GM21737 (cell line): ENCODE results near the gene GNS.
"Not testable (repeated sequence)": the region's sequence is repeated elsewhere in the genome, so short reads cannot be mapped to it uniquely, and the experiment has no call there.

ENCODE experiments used
- ATAC-seq: cut with Tn5 transposase; IDR thresholded peaks from one replicate; pipeline ENCODE4 v1.9.1; 2021; ENCODE audit warnings: mild to moderate bottlenecking, moderate library complexity; ENCODE audit not compliant: unreplicated experiment

GNS gene

DNA sequence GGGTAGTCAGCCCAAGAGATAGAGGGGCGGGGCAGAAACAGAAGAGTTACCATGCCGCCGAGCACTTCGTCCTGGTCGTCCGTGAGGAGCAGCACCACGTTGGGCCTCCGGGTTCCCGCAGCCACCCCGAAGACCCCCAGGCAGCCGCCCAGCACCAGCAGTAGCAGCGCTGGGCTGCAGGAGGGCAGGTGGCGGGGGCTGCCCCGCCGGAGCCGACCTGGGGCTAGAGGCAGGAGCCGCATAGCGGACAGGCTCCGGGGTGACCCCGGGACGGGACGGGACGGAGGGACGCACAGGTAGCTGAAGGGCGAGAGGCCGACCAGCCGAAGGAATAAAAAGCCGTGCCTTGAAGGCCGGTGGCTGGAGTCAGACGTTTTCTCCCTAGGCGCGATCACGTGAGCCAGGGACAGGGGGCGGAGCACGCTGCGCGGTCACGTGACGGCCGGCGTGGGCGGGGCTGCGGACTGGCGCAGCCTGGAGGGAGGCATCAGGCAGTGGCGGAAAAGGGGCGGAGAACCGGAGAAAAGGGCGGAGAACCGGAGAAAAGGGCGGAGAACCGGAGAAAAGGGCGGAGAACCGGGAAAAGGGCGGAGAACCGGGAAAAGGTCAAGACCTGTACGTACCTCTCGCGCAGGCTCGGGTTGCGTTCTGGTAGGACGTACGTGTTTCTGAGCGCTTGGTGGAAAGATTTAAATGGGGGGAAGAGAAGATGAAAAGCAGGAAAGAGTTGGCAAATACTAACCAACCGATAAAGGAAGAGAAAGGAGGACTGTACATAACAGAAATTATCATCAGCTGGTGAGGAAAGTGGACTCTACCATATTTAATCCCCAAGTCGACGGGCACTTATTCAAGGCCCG is at the start of gene GNS:
Gene GNS (minus strand): TSS at position 372 of the 860 bp plus-strand sequence. CDS start 130 bp downstream, at position 242.
- peak; percentile 80 for ATAC-seq

DNA sequence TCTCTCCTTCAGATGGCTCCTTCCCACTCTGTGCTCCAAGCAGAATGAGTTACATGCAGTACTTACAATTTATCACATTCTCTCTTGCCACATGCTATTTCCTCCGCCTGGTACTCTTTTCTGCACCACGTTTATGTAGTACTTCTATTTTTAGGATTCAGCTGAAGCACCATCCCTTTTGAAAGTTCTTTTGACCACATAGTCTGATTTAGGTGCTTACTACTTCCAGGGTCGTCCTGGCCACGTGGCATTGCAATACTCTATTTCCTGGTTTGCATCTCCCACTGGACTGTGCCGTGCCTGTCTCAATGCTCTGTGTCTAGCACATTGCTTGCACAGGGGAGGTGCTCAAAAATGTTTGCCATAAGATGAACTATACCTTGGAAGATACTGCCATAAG is 48.9 kb upstream of the GNS start:
- peak; percentile 69 for ATAC-seq

DNA sequence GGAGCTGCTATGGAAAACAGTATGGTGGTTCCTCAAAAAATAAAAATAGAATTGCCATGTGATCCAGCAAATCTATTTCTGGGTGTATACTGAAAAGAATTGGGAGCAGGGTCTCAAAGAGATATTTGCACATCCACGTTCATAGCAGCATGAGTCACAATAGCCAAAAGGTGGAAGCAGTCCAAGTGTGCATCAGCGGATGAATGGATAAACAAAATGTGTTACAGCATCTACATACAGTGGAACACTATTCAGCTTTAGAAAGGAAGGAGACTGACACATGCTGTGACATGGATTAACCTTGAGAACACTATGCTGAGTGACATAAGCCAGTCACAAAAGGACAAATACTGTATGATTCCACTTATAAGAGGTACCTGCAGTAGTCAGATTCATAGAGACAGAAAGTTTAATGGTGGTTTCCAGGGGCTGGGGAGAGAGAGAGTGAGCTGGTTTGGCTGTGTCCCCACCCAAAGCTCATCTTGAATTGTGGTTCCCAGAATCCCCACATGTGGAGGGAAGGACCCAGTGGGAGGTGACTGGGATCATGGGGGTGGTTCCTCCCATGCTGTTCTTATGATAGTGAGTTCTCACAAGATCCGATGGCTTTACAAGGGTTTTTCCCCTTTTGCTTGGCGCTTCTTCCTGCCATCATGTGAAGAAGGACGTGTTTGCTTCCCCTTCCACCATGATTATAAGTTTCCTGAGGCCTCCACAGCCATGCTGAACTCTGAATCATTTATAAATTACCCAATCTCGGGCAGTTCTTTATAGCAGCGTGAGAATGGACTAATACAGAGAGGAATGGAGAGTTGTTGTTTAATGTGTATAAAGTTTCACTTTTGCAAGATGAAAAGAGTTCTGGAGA is 47.6 kb upstream of the GNS start:
- no peak for ATAC-seq

DNA sequence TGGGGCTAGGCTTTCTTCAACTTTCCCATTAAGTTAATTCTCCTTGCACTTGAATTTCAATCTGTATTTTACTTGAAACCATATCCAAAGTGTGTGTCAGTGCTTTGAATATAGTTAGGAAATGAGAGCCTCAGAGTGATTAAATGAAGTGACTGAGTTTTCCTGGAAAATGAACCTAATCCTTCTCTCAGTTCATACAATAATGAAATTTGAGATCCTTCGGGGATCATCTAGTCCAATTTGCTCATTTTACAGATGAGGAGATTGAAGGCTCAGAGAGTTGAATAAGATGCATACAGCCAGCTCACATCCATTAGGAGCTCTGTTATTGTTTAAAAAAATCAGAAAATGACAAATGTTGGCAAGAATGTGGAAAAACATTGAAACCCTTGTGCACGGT is 47.0 kb upstream of the GNS start:
- ATAC-seq, result no peak

DNA sequence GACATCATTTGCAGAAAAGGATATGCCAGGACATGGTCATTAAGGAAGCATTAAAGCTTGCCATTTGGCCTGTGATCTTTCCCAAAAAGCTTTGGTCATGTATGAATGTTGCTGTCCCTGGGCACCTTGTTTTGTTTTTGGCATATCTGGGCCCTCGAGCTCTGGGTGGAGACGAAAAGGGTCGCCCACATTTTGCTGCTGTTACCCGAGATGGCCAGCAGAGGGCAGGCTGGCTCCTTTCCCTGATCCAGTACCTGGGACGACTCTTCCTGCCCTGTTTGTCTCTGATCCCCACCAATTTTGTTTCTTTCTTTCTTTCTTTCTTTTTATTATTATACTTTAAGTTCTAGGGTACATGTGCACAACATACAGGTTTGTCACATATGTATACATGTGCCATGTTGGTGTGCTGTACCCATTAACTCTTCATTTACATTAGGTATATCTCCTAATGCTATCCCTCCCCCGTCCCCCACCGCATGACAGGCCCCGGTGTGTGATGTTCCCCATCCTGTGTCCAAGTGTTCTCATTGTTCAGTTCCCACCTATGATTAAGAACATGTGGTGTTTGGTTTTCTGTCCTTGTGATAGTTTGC is 43.1 kb upstream of the GNS start:
- ATAC-seq, result not testable (repeated sequence)

DNA sequence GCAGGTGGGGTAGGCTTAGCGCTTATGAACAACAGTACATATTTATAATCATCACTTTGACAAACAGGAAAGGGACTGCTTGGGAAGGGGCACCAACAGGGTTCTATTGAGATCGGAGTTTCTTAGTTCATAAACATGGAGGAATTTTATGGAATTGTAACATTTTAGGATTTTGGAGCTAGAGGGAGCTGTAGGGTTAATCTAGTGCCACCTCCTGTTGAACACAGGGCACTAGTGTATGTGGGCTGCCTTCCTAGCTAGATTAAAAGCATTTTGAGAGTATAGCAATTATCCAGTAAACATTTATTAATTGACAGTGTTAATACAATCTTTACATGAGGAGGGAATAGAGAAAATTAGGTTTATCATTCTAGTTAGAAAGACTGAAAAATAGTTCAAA is 42.2 kb upstream of the GNS start:
- no peak for ATAC-seq

DNA sequence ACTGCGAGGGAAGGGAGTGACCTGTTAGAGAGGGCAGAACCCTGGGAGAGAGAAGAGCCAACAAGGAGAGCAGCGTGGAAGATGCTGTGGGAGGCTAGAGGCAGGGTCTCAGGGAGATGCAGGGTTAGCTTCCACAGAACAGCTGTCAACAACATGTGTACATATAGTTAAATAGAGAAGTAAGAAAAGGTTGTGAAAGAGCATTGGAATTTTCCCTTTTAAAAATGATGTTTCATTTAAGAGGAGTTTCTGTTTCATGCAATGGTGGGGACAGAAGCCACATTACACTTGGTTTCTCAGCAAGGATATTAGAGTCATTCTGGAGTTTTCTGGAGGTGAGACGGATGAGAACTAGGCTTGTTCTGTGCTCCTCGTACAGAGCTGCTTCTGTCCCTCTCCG is 41.4 kb upstream of the GNS start:
- no peak for ATAC-seq

DNA sequence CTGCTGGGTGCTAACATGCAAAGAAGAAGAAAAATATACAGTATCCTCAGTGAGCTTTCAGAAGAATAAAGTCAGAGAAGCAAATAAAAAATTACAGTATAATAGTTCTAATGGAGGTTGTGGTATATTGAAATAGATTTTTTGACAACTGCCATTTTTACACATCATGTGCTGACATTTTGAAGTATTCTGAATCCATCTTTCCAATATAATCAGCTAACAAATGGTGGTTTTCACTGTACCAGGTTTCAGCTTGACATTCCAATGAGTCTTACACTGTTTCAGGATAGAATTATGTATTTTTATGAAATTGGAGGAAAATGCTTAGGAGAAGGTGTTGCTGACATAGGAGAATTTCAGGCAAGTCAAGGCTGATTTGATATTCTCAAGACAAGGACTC is 39.0 kb upstream of the GNS start:
- no peak for ATAC-seq

DNA sequence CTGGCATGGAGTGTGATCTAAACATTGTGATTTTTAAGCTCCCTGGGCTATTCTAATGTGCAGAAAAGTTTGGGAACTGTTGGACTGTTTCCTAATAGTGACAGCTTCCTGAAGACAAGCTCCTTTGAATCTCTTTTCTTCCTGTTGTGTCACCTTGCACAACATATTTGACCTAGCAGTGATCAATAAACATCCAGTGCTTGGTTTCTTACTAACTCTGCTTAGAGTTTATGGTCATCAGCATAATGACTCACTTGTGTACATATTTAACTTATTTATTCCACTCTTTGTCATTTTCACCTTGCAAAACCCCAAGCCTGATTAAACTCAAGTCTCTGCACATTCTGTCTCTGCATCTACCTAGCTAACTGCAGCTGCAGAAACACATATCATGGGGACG is 38.0 kb upstream of the GNS start:
- no peak for ATAC-seq

DNA sequence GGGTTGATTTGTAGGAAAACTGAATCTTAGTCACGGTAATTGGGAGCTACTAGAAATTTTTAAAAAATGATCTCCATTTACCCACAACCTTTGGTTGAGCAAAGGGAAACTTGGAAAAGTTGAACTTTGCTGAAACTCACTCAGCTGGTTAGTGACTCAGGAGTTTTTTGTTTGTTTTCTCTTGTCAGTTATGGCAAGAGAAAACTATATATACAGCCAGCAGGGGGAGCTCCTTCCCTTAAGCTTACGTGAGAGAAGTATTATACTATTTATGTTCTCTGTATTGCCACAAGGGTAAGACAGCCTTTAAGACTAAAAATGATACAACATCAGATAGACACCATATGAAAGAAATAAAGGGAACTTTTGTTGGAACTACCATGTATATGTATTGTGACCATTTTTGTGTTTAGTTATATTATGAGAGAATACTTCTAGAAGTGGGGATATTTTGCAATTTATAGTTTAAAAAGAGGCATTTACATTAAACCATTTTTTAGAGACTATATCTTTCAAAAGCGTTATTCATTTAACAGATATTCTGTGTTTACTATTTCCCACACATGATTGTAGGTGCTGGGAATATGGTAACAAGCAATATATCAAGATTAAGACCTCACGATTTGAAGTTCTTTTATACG is 37.1 kb upstream of the GNS start:
- peak; percentile 64 for ATAC-seq

DNA sequence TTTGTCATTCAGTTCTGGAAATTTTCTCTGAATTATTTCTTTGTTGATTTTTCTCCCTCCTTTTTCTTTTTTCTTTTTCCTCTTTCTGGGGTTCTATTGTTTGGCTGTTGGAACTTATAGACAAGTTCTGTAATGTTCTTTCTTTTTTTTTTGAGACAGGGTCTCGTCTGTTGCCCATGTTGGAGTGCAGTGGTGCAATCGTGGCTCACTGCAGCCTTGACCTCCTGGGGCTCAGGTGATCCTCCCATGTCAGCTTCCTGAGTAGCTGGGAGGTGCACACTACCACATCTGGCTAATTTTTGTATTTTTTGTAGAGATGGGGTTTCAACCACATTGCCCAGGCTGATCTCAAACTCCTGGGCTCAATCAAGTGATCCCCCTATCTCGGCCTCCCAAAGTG is 35.1 kb upstream of the GNS start:
- ATAC-seq, result no peak

DNA sequence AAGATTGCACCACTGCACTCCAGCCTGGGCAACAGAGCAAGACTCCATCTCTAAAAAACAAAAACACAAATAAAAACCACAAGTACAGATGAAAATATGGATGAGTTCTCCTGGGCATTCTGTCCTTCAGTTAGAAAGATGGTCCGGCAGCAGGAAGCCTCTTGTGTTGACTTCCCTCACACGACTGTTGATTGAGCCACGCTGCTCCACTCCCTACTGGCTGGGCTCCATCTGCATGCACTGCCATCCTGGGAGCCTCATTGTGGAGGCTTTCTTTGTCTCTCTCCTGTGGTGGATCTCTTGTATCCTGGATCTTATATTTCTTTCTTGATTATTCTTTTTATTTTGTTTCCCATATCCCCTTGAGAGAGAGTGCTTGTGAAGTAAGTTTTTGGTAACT is 34.4 kb upstream of the GNS start:
- ATAC-seq, result no peak

DNA sequence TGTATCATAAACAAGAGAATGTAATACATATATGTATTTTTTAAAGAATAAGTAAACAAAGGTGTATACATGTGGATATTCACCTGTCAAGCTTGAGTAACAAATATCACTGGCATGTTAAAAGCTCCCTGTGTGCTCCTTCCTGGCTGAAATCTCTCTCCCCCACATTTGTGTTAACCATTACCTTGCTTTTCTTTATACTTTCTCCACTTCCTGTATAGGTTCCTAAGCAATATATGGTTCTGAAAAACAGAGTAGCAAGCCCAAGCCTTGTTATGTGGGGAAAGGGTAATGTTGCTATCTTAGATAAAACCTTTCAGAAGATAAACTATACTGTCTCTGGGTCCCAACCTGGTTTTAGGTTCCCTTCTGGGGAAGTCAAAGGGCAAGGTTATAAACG is 32.9 kb upstream of the GNS start:
- no peak for ATAC-seq

DNA sequence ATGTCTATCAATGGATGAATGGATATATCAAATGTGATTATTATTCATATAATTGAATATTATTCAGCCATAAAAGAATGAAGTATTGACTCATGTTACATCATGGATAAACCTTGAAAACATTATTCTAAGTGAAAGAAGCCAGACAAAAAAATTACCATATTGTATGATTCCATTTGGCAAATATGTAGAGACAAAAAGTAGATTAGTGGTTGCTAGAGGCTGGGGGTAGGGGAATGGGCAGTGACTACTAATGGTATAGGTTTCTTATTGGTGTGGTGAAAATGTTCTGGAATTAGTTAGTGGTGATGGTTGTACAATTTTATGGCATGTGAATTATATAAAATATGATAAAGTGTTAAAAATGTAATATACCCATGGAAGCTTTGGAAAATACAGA is 31.8 kb upstream of the GNS start:
- ATAC-seq, result no peak

DNA sequence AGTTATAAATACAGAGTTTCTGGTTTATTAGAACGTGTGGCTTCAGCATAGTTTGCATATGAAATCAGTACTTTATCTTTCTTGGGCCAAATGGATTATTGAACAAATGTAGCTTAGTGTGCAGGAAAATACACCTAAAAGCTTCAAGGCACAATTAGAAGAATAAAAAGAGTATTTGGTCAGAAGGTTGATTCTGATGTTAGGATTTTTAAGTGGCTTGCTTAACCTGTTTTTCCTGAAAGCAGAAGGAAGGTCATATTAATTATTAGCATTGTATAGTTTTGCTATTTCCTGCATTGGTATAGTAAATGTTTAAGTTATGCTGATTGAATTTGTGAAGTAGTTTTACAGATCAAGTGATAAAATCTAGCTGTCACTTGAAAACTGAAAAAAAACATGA is 31.0 kb upstream of the GNS start:
- no peak for ATAC-seq

DNA sequence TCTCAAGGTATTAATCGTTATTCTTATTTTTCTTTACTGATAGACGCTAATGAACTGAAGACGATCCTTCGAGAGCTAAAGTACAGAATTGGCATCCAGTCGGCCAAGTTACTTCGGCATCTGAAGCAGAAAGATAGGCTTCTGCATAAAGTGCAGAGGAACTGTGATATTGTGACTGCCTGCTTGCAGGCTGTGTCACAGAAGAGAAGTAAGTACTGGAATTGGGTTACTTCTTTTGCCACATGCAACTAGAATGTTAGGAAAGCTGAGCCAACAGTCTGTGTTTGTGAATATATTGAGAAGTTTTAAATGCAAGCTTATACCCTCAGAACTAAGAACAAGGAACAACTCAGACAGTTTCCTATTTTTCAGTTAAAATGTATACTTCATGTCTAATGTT is 26.6 kb upstream of the GNS start:
- ATAC-seq, result no peak

DNA sequence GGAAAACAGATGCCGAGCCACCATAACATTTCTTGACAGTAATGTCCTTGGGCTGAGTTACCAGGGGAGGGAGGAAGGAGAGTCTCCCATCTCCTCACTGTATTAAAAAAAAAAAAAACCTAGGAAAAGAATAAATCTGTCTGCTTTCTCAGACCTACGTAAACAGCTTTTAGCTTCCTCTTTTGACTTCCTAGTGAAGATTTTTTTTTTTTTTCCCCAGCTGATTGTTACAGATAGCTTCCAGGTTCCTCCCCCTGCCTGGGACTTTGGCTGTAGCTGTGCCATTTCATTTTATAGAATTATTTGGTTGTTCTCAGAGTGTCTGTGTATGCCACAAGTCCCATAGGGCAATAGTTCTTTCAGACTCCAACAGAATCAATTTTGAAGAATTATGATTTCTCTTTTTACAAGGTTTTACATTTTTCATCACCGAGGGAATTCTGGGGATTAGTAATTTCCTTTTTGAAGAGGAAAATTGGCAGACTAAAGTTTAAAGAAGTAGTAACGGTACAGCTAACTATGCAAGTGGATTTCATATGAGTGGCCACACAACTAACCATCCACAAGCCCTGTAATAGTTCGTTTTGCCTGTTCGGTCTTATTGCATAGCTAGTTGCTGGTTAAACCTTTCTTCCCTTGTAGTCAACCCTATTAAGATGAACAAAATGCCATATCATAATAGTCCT is 23.1 kb upstream of the GNS start:
- ATAC-seq, result no peak

DNA sequence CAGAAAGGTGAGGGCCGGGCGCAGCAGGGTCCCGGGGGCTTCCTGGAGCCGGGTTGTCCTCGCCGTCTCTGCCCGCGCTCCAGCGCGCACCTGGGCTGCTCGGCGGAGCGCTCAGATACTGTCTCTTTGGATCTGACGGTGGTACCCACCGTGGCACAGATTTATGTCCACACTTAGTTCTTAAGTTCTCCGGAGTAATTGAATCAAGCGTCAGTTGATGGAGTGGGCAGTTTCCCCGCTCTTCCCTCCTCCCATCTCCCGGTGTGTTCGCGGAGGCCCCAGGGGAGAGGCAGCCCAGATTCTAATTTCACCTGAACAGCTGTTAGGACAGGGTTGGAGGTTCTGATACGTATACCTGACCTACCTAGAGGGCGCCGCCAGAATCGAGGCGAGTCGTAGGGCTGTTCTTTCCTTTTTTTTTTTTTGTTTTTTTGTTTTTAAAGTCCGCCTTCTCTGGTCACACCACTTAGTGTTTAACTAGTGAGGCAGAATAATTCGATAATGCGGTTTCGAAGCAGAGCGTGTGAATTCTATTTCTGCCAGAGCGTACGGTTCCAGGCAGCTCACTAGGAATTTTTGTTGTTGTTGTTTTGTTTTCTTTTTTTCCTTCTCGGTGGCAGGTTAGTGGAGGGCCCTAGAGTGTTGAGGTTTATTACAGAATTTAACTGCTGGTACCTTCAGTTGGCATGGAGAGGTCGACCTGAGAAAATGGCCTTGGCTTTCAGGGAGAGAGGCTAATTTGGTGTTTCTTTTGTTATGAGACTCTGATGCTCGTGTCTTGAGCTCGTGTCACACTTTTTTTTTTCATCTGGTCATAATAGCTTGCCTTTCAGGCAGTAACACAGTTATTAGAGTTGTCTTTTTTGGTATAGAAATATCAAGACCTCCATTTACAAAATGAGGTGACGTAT is 22.3 kb upstream of the GNS start:
- no peak for ATAC-seq

DNA sequence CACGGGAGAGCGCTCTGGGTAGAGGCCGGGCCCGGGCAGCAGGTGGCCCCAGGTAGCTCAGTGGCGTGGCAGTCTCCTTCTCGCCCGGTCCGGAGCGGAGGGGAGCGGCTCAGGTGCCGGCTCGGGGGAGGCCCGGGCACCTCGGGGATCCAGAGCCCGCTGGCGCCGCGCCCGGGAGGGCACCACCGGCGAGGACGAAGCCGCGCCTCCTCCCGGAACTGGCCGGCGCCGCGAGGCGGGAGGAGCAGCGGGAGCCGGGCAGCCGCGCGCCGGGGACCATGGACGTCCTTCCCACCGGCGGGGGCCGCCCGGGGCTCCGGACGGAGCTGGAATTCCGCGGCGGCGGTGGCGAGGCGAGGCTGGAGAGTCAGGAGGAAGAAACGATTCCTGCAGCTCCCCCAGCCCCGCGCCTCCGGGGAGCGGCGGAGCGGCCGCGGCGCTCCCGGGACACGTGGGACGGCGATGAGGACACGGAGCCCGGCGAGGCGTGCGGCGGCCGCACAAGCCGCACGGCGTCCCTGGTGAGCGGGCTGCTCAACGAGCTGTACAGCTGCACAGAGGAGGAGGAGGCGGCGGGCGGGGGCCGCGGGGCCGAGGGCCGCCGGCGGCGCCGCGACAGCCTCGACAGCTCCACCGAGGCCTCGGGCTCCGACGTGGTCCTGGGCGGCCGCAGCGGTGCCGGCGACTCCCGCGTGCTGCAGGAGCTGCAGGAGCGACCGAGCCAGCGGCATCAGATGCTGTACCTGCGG is 21.5 kb upstream of the GNS start:
- no peak for ATAC-seq
